ENCODE measurements around the gene IKZF3.
"Not testable (repeated sequence)": the region's sequence is repeated elsewhere in the genome, so short reads cannot be mapped to it uniquely, and the experiment has no call there.

Gene IKZF3

DNA sequence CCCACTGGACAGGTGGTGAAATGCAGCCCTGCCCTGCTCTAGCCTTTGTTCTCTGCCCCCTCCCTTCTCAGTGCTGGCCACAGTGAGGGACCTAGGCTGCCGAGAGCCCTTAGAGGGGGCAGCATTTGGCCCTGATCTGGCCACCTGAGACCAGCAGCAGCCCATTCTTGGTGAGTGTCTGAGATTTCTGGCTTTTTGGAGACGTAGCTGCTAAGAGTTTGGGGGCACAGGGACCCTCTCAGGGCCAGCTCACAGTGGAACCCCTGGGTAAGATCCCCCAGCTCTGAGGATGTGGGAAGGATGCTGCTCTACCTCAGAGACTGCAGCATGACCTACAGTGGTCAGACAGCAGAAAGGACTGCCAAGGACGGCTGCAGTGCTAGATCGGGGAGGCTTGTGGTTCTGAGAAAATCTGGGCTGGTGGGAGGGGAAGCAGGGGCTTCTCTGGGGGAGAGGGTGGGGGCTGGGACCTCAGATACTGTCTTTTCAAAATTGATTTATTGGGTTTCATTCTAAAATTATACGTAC is 113.0 kb downstream of the IKZF3 start:
- no peak for TF ChIP-seq CTCF (IDR thresholded peaks at IDR 0.05; ENCODE audit: insufficient read depth, low read depth, low read length, missing control alignments)
- no peak for DNase-seq (ENCODE audit: low read depth)
- H3K4me3 ChIP-seq (ENCODE audit: low read length): no peak overlapping the region

DNA sequence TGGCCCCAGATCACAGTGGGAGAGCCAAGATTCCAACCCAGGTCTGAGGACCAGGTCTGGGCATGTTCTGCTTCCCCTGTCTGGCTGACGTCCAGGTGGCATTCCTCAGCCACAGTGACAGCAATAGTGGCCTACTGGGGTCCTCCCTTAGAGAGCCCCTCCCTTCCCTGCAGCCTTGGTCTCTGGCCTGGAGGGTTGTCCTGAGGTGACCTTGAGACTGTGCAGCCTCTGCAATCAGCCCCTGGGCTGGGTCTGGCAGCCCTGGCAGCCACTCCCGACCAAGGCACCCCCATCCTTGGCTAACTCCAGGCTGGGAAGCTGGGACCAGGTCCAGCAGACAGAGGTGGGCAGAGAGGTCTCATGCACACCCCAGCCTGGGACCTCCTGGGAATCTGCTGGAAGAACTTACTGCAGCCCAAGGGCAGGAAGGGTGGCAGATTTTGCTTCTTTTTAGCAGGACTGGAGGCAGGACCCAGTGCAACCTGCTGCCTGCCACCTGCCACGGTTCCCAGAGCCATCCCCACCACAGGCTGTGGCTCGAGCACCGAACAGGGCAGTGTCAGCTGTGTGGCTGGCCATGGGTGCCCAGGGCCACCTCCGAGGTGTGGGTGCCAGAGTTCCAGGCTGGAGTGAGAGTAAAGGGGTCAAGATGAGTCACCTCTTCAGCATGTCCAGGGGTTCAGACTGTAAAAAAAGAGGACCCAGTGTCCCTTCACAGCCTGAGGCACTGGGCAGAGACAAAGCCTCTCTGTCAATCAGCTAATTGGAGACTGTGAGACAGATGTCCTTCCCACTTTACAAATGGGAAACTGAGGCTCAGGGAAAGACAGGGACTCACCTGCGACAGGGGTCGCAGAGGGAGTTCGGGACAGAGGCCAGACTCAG is 113.7 kb downstream of the IKZF3 start:
- DNase-seq (ENCODE audit: low read depth): peak; percentile 49

DNA sequence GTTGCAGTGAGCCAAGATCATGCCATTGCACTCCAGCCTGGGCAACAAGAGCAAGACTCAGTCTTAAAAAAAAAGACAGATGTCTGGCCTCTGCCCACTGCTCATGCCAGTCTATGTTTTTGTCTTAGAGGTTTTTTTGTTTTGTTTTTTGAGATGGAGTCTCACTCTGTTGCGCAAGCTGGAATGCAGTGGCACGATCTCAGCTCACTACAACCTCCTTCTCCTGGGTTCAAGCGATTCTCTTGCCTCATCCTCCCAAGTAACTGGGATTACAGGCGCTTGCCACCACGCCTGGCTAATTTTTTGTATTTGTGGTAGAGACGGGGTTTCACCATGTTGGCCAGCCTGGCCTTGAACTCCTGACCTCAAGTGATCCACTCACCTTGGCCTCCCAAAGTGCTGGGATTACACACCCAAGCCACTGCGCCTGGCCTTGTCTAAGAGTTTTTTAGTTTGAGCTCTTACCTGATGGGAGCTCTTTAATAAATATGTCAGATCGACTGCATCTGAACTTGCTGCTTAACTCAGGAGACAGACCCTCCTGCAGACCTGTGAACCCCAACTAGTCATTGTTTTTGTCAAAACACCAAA is 115.6 kb downstream of the IKZF3 start:
- not testable (repeated sequence) for DNase-seq (ENCODE audit: low read depth); H3K4me3 ChIP-seq (ENCODE audit: low read length)

More for the DNA sequence above, 113.7 kb downstream of the IKZF3 start:
- TF ChIP-seq CTCF (IDR thresholded peaks at IDR 0.05; ENCODE audit: insufficient read depth, low read depth, low read length, missing control alignments): no peak
- H3K4me3 ChIP-seq (ENCODE audit: low read length): no peak overlapping the region

GRCh38 chr17:39747745-39748144 is 116.4 kb downstream of the IKZF3 start:
- TF ChIP-seq CTCF (IDR thresholded peaks at IDR 0.05; ENCODE audit: insufficient read depth, low read depth, low read length, missing control alignments): no peak
- no peak overlapping the region for H3K4me3 ChIP-seq (ENCODE audit: low read length)
- DNase-seq (ENCODE audit: low read depth): no peak

- no peak overlapping the region for H3K4me3 ChIP-seq (ENCODE audit: low read length)
- no peak for DNase-seq (ENCODE audit: low read depth)
- TF ChIP-seq CTCF (IDR thresholded peaks at IDR 0.05; ENCODE audit: insufficient read depth, low read depth, low read length, missing control alignments): no peak
Observed at GRCh38 chr17:39746145-39746461, 118.0 kb downstream of the IKZF3 start.

DNA sequence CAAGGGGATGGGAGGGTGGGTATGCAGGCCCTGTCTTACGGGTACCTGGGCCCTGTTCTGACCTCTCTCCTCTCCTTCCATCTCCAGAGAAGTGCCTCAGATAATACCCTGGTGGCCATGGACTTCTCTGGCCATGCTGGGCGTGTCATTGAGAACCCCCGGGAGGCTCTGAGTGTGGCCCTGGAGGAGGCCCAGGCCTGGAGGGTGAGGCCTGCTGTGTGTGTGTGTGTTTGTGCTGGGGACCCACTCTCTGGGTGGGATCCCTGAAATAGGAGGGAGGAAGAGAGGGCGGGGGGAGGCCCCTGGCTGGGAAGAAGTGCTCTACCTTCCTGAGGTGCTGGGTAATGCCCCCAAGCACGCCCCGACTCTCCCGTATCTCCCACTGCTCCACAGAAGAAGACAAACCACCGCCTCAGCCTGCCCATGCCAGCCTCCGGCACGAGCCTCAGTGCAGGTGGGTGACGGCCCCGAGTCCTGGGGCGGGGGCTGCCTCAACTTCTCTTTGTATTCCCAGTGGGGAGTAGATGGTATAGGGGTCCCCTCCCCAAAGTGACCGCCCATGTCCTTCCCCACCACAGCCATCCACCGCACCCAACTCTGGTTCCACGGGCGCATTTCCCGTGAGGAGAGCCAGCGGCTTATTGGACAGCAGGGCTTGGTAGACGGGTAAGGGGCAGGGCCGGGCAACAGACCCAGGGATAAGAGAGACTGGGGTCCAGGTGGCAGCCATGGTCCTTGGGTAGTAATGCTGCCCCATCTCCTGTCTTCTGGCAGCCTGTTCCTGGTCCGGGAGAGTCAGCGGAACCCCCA is 118.6 kb downstream of the IKZF3 start:
- no peak for TF ChIP-seq CTCF (IDR thresholded peaks at IDR 0.05; ENCODE audit: insufficient read depth, low read depth, low read length, missing control alignments)
- H3K4me3 ChIP-seq (ENCODE audit: low read length): no peak overlapping the region
- DNase-seq (ENCODE audit: low read depth): no peak

DNA sequence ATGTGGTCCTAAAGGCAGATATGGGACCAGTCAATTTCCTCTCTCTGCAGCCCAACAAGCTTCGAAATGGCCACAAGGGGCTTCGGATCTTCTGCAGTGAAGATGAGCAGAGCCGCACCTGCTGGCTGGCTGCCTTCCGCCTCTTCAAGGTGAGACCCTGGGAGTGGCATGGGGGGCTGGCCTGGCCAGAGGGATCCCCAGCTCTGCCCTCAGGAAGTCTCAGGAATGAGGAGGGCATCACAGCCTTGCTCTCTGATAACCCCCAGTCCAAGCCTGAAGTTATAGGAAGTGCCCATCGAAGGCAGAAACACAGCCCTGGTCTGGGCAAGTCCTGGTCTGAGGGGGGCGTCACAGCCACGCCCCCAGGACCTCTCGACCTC is 119.3 kb downstream of the IKZF3 start:
- TF ChIP-seq CTCF (IDR thresholded peaks at IDR 0.05; ENCODE audit: insufficient read depth, low read depth, low read length, missing control alignments): no peak
- H3K4me3 ChIP-seq (ENCODE audit: low read length): no peak overlapping the region
- DNase-seq (ENCODE audit: low read depth): no peak

All from epithelial cell of esophagus (primary cell).